Lung (tissue), 12 donors: ENCODE results near the gene SLC36A4. TPM values are rescaled to one million over a fixed set of nuclear protein-coding genes. Genes with fewer than 3 reads are reported as not detected.
A peak's percentile ranks its signal among the peaks of the same experiment; 100 is the strongest.

Experiments used
- ATAC-seq: fragments of 200-7000 bp; cut with Tn5 transposase; one replicate; pipeline ENCODE4 v1.9.1; 2020; ENCODE audit warnings: moderate number of reproducible peaks; ENCODE audit not compliant: insufficient read depth, low FRiP score
- DNase-seq, 3 donors: peaks; one replicate each; pipeline ENCODE4 v3.0.0-alpha.2; 2013 to 2017
- H3K27ac ChIP-seq, 2 donors: one replicate each; pipeline ENCODE4 v1.5.1; 2013; ENCODE audit warnings: mild to moderate bottlenecking in 2 of 2, moderate library complexity in 2 of 2, control low read depth in 1 of 2, inconsistent platforms in 1 of 2, low read depth in 1 of 2, low read length in 1 of 2
- H3K27me3 ChIP-seq, 3 donors: one replicate each; pipeline ENCODE4 v1.5.1; 2013; ENCODE audit warnings: low read length in 2 of 3; ENCODE audit not compliant: control insufficient read depth in 3 of 3, insufficient read depth in 3 of 3
- H3K36me3 ChIP-seq, 4 donors: one replicate each; pipeline ENCODE4 v1.5.1; 2013; ENCODE audit warnings: low read length in 4 of 4, mild to moderate bottlenecking in 1 of 4, moderate library complexity in 1 of 4; ENCODE audit not compliant: control insufficient read depth in 4 of 4, insufficient read depth in 4 of 4
- H3K4me1 ChIP-seq, 5 donors: one replicate each; pipeline ENCODE4 v1.5.1; 2013; ENCODE audit warnings: low read length in 5 of 5, mild to moderate bottlenecking in 2 of 5, moderate library complexity in 1 of 5; ENCODE audit not compliant: control insufficient read depth in 5 of 5, insufficient read depth in 5 of 5
- H3K4me3 ChIP-seq: one replicate; pipeline ENCODE4 v1.5.1; 2013; ENCODE audit warnings: mild to moderate bottlenecking, control low read depth, moderate library complexity
- H3K9ac ChIP-seq, 2 donors: one replicate each; pipeline ENCODE4 v1.5.1; 2013; ENCODE audit warnings: low read length in 2 of 2, control low read depth in 1 of 2; ENCODE audit not compliant: insufficient read depth in 1 of 2
- H3K9me3 ChIP-seq, 4 donors: one replicate each; pipeline ENCODE4 v1.5.1; 2013; ENCODE audit warnings: low read length in 3 of 4, mild to moderate bottlenecking in 1 of 4, moderate library complexity in 1 of 4; ENCODE audit not compliant: control insufficient read depth in 4 of 4, insufficient read depth in 3 of 4
- CTCF ChIP-seq: IDR thresholded peaks from 2 replicates; pipeline ENCODE4 v1.5.1; 2012; ENCODE audit warnings: mild to moderate bottlenecking; ENCODE audit errors: control extremely low read depth, extremely low read depth
- WGBS, 2 donors: extraction: QIAGEN DNeasy Blood & Tissue Kit; methylation state at CpG; one replicate each; pipeline ENCODE4 v1.1.7; 2013; 5-methylcytosine and 5-hydroxymethylcytosine counted together
- polyA plus RNA-seq, 2 donors: library from polyadenylated mRNA; stranded (reverse); fragments of 200-250 nt; gene quantifications; one replicate each; pipeline ENCODE4 v1.2.1, GENCODE V29; 2013
- total RNA-seq, 2 donors: library from RNA; depleted of rRNA in 1 of 2; stranded (reverse); fragments of >200 nt in 1 of 2; gene quantifications; one replicate each; pipeline ENCODE4 v1.2.1, GENCODE V29; 2014 to 2021
- donor health status: control.
- donor health status: control.
- donor health status: Bipolar disorder and iron deficiency.
- donor health status: healthy.
- donor health status: DM: yes; HTN: yes; CAD: no.

Gene SLC36A4
- total and polyA plus RNA-seq, 4 donors = 4.7 to 22.1 (median 17.0) TPM

GRCh38 chr11:93229876-93230275, 32.1 kb upstream of the SLC36A4 start:
- Histone ChIP-seq H3K9me3 (no peaks in the 10 kb centered on the region), H3K9ac (no peak overlapping the region), H3K4me1 (peaks cover 0 to 3% (median 0%) of the 10 kb centered on the region in 5 donors), H3K27ac (no peak overlapping the region), H3K36me3 (no peaks in the 10 kb centered on the region), H3K27me3 (no peaks in the 10 kb centered on the region), H3K4me3 (no peak overlapping the region)
- ATAC-seq (no peak), DNase-seq (no peak)
- 92 to 100% methylated on average over 1 of the region's 1 CpG for WGBS, 2 donors
- no peak for TF ChIP-seq CTCF

- ATAC-seq (no peak), DNase-seq (peak; percentile 52 to 82 (median 80))
- H3K4me3 ChIP-seq = no peak overlapping the region
- H3K27me3 ChIP-seq = no peaks in the 10 kb centered on the region
- 32 to 40% methylated on average over 2 of the region's 2 CpGs for WGBS, 2 donors
- peak; percentile 31 for TF ChIP-seq CTCF
- H3K9me3 ChIP-seq = no peaks in the 10 kb centered on the region
- H3K27ac ChIP-seq = no peak overlapping the region
- H3K4me1 ChIP-seq = peaks cover 0 to 3% (median 0%) of the 10 kb centered on the region in 5 donors
- H3K36me3 ChIP-seq = no peaks in the 10 kb centered on the region
- no peak overlapping the region for H3K9ac ChIP-seq
Measured at GRCh38 chr11:93225662-93226061, 27.9 kb upstream of the SLC36A4 start.

- Histone ChIP-seq H3K4me1 (peaks cover 0 to 8% (median 0%) of the 10 kb centered on the region in 5 donors), H3K36me3 (no peaks in the 10 kb centered on the region), H3K9ac (no peak overlapping the region), H3K4me3 (no peak overlapping the region), H3K9me3 (no peaks in the 10 kb centered on the region), H3K27me3 (no peaks in the 10 kb centered on the region), H3K27ac (no peak overlapping the region)
- TF ChIP-seq CTCF = no peak
- 78 to 79% methylated on average over 4 of the region's 4 CpGs for WGBS, 2 donors
- ATAC-seq (no peak), DNase-seq (no peak)
Measured at GRCh38 chr11:93221539-93221938, 23.7 kb upstream of the SLC36A4 start.

GRCh38 chr11:93220078-93220477, 22.3 kb upstream of the SLC36A4 start:
- H3K27ac ChIP-seq = no peak overlapping the region
- DNase-seq = no peak
- no peaks in the 10 kb centered on the region for H3K27me3 ChIP-seq
- no peak for ATAC-seq
- no peak overlapping the region for H3K9ac ChIP-seq
- no peaks in the 10 kb centered on the region for H3K9me3 ChIP-seq
- no peak overlapping the region for H3K4me3 ChIP-seq
- no peaks in the 10 kb centered on the region for H3K36me3 ChIP-seq
- peaks cover 0 to 7% (median 0%) of the 10 kb centered on the region in 5 donors for H3K4me1 ChIP-seq
- TF ChIP-seq CTCF = no peak
